Stromal cell of bone marrow (primary cell): ENCODE data around the gene TBC1D22A.

Experiments used
- DNase-seq: peaks from one replicate; pipeline ENCODE4 v3.0.0-alpha.2; 2012; ENCODE audit warnings: low read depth

TBC1D22A gene

GRCh38 chr22:46887978-46888377, 125.5 kb downstream of the TBC1D22A start:
- DNase-seq: no peak

GRCh38 chr22:46890819-46891218, 128.4 kb downstream of the TBC1D22A start:
- no peak for DNase-seq

- DNase-seq: no peak
Measured at GRCh38 chr22:46891382-46891951, 129.0 kb downstream of the TBC1D22A start.

- no peak for DNase-seq
Measured at GRCh38 chr22:46892866-46893265, 130.4 kb downstream of the TBC1D22A start.

- DNase-seq: no peak
Measured at GRCh38 chr22:46893281-46894020, 131.0 kb downstream of the TBC1D22A start.

GRCh38 chr22:46894081-46894671, 131.7 kb downstream of the TBC1D22A start:
- peak; percentile 10 for DNase-seq

- no peak for DNase-seq
Measured at GRCh38 chr22:46894851-46895640, 132.6 kb downstream of the TBC1D22A start.

GRCh38 chr22:46895753-46896152, 133.3 kb downstream of the TBC1D22A start:
- DNase-seq: no peak

- DNase-seq: no peak
Measured at GRCh38 chr22:46896166-46896565, 133.7 kb downstream of the TBC1D22A start.

- DNase-seq: no peak
Measured at GRCh38 chr22:46896568-46897245, 134.3 kb downstream of the TBC1D22A start.

GRCh38 chr22:46897246-46897623, 134.8 kb downstream of the TBC1D22A start:
- no peak for DNase-seq

GRCh38 chr22:46900549-46900948, 138.1 kb downstream of the TBC1D22A start:
- DNase-seq: no peak

GRCh38 chr22:46902436-46902835, 140.0 kb downstream of the TBC1D22A start:
- no peak for DNase-seq

GRCh38 chr22:46902998-46903916, 140.8 kb downstream of the TBC1D22A start:
- DNase-seq: no peak

GRCh38 chr22:46905415-46905814, 143.0 kb downstream of the TBC1D22A start:
- no peak for DNase-seq

- no peak for DNase-seq
Measured at GRCh38 chr22:46905834-46906233, 143.4 kb downstream of the TBC1D22A start.

GRCh38 chr22:46906326-46907045, 144.0 kb downstream of the TBC1D22A start:
- no peak for DNase-seq

- DNase-seq: no peak
Measured at GRCh38 chr22:46907241-46908215, 145.1 kb downstream of the TBC1D22A start.

GRCh38 chr22:46908641-46909107, 146.2 kb downstream of the TBC1D22A start:
- DNase-seq: no peak
